GM04504 (cell line): ENCODE data around the gene ERP29.
"Not testable (repeated sequence)": the region's sequence is repeated elsewhere in the genome, so short reads cannot be mapped to it uniquely, and the experiment has no call there.

Experiments
- DNase-seq: peaks from one replicate; pipeline ENCODE4 v3.0.0-alpha.2; 2012; ENCODE audit warnings: low read depth

Gene ERP29

DNA sequence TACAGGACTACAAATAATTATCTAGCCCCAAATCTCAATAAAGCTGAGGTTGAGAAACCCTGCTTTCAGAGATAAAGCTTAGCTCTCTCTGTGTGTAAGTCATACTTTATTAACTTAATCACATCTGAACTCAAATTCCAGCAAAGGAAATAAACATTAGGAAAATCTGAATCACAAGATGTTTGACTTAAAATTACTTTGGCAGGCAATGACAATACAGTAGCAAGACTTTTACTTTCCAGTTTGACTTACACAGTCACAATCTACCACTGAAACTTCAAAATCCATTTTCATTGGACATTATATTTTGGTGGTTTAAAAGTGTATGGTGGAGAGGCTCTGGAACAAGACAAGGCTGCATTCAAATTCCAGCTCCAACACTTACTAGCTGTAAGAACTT, 11.7 kb upstream of the ERP29 start:
- no peak for DNase-seq

DNA sequence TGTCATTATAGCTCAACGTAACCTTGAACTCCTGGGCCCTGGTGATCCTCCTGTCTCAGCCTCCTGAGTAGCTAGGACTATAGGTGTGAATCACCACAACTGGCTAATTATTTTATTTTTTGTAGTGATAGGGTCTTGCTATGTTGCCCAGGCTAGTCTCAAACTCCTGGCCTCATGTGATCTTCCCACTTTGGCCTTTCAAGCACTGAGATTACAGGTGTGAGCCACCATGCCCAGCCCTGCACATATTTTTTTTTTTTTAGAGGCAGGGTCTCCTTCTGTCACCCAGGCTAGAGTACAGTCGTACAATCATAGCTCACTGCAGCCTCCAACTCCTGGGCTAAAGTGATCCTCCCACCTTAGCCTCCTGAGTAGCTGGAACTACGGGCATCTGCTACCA, 9.2 kb upstream of the ERP29 start:
- DNase-seq = no peak

DNA sequence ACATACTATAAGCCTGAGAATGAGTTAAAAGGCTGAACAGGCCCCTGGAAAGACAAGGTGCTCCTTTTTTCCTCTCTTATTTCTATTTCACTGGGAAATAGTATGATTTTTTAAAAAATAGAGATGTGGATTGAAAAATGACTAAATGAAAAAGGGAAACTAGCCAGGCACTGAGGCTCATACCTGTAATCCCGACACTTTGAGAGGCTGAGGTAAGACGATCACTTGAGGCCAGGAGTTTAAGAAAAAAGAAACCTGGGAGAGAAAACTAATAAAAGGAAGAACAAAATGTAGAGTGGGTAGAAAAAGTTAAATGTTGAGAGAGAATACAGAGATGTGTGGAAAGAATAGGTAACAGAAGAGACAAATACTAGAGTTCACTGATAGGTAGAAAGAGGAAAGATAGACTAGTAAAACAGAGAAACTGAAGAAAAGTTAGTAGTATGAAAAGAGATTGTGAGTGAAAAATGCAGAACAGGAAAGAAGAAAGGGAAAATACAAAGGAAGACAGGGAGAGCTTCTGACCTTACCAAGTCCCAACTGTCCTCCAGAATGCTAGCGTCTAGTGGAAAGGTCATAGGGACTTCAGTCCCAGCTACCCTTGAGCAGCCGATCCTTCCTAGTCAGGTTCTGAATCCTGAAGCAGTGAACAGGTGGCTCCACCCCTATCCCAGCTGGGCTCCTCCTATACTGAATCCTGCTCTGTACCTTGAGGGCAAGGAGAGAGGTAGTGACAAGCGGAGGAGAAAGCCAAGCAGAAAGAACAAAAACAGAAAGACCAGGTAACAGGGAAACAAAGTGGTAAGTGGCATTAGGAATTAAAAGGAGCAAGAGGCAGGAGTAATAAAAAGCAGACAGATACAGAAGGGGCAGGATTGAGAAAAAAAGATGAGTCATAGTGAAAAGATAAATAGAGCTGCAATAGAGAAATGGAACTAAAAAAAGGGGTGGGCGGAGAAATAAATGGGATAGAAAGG, 7.5 kb upstream of the ERP29 start:
- no peak for DNase-seq

DNA sequence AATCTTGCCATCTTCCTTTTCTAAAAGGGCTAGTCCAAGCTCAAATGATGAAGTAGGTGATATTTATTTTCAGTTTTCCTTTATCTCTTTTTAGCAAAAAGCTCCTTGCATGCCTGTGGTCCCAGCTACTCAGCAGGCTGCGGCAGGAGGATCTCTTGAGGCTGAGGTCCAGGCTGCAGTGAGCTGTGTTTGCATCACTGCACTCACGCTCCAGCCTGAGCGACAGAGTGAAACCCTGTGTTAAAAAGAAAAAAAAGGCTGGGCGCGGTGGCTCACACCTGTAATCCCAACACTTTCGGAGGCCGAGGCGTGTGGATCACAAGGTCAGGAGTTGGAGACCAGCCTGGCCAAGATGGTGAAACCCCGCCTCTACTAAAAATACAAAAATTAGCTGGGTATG, 5.3 kb upstream of the ERP29 start:
- DNase-seq = no peak

DNA sequence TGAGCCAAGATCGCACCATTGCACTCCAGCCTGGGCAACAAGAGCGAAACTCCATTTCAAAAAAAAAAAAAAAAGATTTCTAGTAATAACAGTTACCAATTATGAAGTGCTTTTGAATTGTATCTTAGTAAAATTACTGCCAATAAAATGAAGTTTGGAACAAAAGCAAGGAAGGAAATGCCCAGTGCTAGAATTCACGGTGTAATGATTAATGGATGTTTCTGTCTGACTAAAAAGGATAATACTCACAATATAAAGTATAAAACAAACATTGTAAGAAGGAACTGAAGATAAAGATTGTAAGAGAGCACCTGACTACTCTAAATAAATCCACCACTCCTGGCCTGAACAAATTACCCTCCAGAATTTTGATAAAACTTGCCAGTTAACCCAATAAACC, 4.3 kb upstream of the ERP29 start:
- DNase-seq = no peak

DNA sequence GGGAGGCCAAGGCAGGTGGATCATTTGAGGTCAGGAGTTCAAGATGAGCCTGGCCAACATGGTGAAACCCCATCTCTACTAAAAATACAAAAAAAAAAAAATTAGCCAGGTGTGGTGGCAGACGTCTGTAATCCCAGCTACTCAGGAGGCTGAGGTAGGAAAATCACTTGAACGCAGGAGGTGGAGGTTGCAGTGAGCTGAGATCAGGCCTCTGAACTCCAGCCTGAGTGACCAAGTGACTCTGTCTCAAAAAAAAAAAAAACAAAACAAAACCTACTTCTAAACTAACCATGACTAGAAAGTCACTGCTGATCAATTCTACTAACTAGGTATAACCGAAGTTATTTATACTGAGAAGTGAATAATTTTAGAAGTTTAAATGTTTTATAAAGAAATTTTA, 3.6 kb upstream of the ERP29 start:
- not testable (repeated sequence) for DNase-seq

DNA sequence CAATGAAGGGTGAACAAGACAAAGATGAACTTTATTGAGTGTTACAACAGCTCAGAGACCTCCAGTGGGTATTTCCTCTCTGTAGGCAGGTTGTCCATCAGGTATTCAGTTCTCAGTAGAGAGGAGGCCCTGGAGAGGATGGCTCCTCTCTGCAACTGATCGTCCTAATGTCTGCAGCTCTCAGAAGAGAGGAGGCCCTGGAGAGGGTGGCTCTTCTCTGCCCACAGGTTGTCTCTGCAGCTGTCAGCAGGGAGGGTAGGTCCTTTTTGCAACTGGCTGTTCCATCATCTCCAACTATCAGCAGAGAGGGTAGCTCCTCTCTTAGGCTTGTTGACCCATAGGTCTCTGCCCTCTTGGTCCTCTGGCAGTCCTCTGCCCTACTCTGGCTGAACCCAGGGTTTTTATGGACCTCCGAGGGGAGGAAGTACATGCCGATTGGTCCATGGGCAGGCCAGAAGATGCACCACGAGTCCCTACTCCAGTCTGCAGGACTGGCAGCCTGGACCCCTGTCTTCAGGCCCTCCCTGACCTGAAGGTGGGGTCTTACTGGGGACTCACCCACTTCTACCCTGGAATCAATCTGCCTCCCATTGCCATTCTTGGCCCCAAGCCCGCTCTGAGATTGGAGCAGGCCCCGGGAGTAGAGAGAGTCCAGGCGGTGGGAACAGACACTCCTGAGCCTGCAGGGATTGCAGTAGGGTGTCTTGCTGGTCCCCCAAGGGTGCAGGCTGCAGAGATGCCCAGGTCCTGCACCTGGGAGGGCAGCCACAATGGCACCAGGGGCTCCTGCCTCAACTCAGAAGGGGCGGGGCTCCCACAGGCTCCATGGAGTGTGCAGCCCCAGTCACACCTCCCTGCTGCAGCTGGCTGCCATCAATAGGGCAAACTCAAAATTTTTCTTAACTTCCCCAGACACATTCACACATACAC, 2.5 kb upstream of the ERP29 start:
- no peak for DNase-seq

DNA sequence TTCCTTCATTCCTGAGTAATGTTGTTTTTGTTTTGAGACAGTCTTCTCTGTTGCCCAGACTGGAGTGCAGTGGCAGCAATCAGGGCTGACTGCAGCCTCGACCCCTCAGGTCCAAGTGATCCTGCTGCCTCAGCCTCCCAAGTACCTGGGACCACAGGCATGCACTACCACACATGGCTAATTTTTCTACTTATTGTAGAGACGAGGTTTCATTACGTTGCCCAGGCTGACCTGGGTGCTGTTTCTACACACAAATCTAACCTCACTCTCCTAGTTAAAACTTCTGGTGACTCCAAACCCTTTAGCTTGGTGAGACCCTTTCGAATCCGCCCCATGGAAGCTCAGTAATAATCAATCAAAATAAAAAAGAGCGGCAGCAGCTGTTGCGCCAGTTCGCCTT, 1.5 kb upstream of the ERP29 start:
- no peak for DNase-seq

DNA sequence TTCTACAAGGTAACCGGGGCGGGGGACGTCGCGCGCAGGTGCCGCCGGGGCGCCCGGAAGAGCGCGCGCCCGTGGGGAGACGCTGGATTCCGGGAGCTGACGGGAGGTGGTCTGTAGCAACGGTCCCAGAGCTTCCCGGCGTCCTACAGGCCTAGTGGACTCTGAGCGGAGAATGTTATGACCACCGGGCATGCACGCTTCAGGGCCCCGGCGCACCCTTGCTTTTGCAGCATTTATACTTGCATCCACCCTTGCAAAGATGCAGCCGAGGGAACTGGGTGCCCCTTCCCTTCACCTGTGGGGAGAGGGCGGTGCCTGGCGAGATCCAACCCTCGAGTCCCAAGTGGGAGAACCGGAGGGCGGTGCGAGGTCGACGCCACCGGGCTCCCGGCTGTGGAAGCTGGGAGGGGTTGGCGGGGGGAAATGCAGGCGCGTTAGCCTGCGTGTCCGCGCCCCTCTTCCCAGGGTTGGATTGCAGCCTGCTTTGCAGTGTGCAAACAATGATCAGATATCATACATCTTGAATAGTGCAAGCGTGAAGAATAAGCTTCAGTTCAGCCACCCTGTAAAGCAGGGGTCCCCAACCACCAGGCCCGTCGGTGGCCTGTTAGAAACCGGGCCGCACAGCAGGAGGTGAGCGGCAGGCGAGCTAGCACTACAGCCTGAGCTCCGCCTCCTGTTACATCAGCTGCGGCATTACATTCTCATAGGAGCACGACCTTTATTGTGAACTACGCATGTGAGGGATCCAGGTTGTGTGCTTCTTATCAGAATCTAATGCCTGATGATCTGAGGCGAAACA, 576 bp downstream of the ERP29 start:
- DNase-seq = peak; percentile 44

DNA sequence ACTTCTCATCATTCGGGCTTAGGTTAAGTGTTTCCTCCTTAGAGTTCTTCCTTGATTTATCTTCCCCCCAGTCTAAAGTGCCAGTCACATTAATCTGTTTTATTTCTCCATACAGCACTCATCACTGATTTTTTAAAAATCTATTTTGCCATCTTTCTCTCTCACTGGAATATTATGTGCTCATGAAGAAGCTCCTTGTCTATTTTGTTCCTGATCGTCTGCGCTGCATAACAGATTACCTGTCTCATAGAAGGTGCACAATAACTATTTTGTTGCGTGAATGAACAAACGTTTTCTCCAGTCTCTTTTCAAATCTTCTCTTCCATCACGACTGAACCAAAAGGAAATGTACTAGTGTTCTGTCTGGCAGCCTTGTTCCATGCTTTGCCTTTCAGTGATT, 2.7 kb downstream of the ERP29 start:
- DNase-seq = no peak

DNA sequence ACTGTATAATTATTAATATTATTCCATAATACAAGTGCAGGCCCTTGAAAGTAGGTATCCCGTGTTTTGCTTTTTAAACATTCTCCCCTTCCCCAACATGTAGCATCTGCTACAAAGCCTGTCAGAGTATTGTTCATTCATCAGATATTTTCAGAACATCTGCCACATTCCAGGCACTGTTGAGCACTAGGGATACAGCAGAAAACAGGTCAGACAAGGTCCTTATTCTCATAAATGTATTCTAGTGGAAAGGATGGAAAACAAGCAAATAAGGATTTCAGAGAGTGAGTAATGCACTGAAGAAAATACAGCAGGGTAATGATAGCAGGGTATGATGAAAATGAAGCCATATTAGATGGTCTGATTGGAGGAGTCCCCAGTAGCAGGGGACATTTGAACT, 3.8 kb downstream of the ERP29 start:
- DNase-seq = no peak

DNA sequence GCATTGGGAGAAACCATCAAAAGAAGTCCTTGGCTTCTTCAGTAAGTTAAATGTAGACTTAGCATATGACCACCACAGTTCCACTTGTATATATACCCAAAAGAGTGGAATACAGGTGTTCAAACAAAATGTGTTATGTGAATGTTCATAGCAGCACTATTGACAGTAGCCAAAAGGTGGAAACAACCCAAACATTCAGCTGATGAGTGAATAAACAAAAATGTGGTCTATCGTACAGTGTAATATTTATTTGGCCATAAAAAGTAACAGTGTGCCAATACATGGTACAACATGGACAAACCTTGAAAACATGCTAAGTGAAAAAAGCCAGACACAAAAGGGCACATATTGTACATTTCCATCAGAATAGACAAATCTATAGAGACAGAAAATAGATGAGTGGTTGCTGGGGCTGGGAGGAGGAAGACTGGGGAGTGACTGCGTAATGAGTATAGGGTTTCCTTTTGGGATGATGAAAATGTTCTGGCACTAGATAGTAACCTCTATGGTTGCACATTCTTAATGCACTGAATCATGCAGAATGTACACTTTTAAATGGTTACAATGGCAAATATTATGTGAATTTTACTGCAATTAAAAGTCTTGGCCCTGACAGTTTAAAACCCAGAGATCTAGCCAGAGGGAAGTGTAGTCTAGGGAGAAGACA, 5.5 kb downstream of the ERP29 start:
- DNase-seq = peak; percentile 19

DNA sequence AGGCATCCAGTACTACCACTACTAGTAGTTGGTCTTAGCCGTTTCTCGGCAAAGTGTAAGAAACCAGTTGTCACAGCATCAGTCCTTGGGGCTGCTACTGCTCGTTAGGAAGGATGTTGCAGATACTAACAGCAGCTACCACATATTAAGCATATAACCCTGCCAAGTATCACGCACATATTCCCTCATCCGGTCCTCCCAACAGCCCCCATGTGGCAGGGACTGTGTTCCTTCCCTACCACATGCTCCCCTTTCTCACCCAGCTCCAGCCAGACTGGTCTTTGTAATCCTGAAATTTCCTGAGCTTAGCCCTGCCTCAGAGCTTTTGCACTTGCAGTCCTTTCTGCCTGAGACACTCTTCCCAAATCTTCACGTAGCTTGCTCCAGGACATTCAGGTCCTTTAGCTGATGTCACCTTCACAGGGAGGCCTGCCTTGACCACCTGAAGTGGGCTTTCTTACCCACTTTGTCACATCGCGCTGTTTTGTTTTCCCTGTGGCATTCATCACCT, 7.8 kb downstream of the ERP29 start:
- DNase-seq = no peak

DNA sequence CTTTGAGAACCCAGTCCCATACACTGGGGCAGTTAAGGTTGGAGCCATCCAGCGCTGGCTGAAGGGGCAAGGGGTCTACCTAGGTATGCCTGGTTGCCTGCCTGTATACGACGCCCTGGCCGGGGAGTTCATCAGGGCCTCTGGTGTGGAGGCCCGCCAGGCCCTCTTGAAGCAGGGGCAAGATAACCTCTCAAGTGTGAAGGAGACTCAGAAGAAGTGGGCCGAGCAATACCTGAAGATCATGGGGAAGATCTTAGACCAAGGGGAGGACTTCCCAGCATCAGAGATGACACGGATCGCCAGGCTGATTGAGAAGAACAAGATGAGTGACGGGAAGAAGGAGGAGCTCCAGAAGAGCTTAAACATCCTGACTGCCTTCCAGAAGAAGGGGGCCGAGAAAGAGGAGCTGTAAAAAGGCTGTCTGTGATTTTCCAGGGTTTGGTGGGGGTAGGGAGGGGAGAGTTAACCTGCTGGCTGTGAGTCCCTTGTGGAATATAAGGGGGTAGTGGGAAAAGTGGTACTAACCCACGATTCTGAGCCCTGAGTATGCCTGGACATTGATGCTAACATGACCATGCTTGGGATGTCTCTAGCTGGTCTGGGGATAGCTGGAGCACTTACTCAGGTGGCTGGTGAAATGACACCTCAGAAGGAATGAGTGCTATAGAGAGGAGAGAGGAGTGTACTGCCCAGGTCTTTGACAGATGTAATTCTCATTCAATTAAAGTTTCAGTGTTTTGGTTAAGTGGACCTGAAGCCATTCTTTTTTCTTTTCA, 9.2 kb downstream of the ERP29 start:
- DNase-seq = no peak

DNA sequence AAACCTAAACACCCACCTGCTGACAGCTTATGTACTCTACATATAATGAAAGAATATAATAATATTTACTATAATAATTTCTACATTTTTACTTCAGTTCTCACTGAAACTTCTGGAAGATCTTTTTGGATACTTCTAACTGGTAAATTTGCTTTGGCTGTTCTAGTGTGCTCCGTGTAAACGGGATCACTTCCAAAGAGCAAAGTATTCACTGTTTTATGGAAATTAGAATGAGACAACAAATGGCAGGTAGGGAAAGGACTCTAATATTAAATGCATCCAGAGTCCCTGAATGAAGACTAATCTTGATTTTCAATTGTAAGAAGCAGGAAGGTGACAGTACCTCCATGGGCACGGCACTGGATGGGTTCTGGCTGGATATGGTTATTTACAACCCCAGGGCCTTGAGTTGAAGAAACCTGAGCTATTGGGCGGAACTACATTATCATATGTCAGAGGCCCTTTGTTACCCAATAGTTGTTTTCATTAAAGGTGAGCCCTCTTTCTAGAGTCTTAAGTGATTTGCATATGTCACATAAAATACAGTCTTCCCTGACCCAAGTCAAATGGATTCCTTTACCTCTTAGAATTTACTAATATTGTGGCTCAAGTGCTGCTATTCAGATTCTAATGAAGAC, 10.7 kb downstream of the ERP29 start:
- no peak for DNase-seq

DNA sequence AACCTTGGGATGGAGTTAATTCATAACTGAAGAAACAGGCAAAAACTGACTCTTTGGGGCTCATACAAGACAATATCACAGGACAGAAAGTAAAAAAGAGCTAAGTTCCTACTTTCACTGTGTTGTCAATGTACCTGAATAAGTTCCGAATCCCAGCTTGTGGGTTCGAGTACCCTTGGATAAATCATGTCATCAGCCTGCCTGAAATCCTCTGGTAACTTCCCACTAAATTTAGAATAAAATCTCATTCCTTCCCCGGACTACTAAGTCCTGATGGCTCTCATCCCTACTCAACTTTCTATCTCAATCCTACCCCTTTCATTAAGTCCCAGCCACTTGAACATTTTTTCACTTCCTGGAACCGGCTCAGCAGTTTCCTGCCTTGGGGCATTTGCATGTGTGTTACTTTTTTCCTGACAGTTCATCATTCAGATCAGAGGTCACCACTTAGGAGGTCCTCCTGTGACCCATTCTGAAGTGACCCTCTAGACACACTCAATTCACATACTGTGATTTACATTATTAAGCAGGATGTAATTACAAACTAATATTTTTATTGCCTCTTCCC, 12.7 kb downstream of the ERP29 start:
- DNase-seq = no peak

DNA sequence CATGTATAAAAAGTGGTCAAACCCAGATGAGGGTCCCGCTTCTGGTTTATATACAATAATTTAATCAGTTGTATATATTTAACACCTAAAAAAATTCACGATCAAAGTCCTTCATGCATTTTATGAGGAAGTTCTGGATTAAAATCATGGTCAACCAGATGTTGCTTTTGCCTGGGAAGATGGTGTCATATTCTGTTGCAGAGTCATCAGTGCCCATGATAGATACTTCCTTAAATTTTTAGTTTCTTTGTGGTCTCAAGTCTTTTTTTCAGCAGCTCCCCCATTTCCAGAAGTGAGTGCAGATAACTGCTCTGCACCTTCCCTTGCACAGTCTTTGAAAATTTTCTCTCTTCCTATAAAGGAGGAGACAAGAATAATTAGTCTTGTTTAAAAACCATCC, 16.1 kb downstream of the ERP29 start:
- DNase-seq = no peak

DNA sequence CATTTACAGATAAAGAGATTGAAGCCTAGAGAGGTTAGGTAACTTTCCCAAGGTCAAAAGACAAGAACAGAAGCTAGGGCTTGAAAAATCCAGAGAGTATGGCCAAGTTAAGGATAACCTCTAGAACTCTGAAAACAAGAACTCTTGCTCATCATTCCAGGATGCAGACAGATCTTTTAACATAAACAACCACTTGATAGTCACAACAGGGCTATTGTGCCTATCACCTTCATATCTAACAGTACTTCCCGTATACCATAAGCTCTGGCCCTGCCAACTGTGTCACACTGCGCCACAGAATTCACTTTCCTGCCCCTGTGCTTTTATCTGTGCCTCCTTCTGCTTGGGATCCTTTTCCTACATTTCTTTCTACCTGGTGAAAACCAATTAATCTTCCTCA, 18.2 kb downstream of the ERP29 start:
- no peak for DNase-seq

DNA sequence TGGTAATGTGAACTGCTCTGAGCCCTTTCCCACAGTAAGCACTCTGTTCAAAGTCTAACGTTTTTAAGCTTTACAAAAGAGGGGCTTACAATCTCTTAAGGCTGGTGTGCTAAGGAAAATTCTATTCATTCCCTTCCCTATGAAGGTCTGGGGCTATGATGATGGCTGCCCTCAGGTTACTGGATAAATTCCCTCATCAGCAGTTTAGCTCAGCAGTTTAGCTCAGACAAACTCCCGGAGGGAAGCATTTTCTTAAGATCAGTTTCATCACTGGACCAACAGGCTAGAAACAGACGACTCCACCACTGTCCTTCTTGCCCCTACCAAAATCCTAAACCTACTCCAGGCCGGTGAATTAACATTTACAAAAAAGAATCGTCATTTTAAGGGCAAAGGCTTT, 19.1 kb downstream of the ERP29 start:
- DNase-seq = no peak
